K562 (cell line): Measurements from ENCODE around the gene CCN2. TPM values are rescaled to one million over a fixed set of nuclear protein-coding genes. Genes with fewer than 3 reads are reported as not detected.
"Not testable (repeated sequence)": the region's sequence is repeated elsewhere in the genome, so short reads cannot be mapped to it uniquely, and the experiment has no call there.

Experiments used
- ATAC-seq: fragments of 200-7000 bp; cut with Tn5 transposase; 3 replicates; pipeline ENCODE4 v1.9.1; 2020; ENCODE audit warnings: moderate library complexity
- BruUV-seq: library from RNA; stranded (reverse); fragments of 400-500 nt; replicated peaks from 2 replicates; lab custom pipeline; 2021; lab: Mats Ljungman, UMichigan
- CTCF ChIA-PET: fragments of 300-600 bp; formaldehyde crosslinking; extraction: SDS; loops from one replicate; lab custom pipeline; 2021; ENCODE audit warnings: low intra/inter-chr PET ratio; lab: Yijun Ruan, JAX
- POLR2A ChIA-PET: fragments of 300-600, 350-650 bp; sonication (Branson Sonifier 250); formaldehyde crosslinking; extraction: SDS; loops from one replicate; lab custom pipeline; 2021; ENCODE audit warnings: antibody characterized with exemption, inconsistent platforms; lab: Yijun Ruan, JAX
- DNase-seq, 4 experiments: peaks; one replicate each; pipeline versions ENCODE4 v3.0.0 to v3.0.0-alpha.2; 2011 to 2018; ENCODE audit warnings: low spot score in 3 of 4, mixed read lengths in 3 of 4; ENCODE audit errors: extremely low read depth in 1 of 4
- FAIRE-seq: peaks from 2 replicates; lab custom pipeline; 2011; peaks lifted over from hg19 to GRCh38; lab: Jason Lieb, UNC
- H2AFZ ChIP-seq: 2 replicates; pipeline ENCODE4 v1.6.0; 2011; ENCODE audit warnings: low read depth, low read length, control low read depth, inconsistent platforms
- H3K27ac ChIP-seq: fragments of 200-600 bp; 3 replicates; pipeline ENCODE4 v1.8.0; 2011; ENCODE audit warnings: low read depth, mild to moderate bottlenecking, control low read depth, inconsistent platforms, low read length, moderate library complexity, mixed read lengths; ENCODE audit errors: extremely low read depth
- H3K27me3 ChIP-seq, 2 experiments: fragments of 300-600 bp in 1 of 2; 2 replicates in 1 of 2; 3 replicates in 1 of 2; pipeline versions ENCODE4 v1.6.0 to v1.8.0; 2011; ENCODE audit warnings: inconsistent platforms in 2 of 2, low read length in 2 of 2, mild to moderate bottlenecking in 1 of 2, mixed read lengths in 1 of 2, moderate library complexity in 1 of 2; ENCODE audit not compliant: control insufficient read depth in 2 of 2, insufficient read depth in 2 of 2
- H3K36me3 ChIP-seq: fragments of 300-600 bp; 3 replicates; pipeline ENCODE4 v1.8.0; 2011; ENCODE audit warnings: mild to moderate bottlenecking, low read length, inconsistent platforms; ENCODE audit not compliant: control insufficient read depth, insufficient read depth
- H3K4me1 ChIP-seq, 2 experiments: fragments of 200-600 bp in 1 of 2; replicated peaks in 1 of 2; 2 replicates in 1 of 2; 3 replicates in 1 of 2; pipeline versions ENCODE4 v1.5.1 to v1.8.0; 2011; ENCODE audit warnings: inconsistent platforms in 2 of 2, low read length in 2 of 2, mild to moderate bottlenecking in 1 of 2, mixed read lengths in 1 of 2, moderate library complexity in 1 of 2; ENCODE audit not compliant: control insufficient read depth in 2 of 2, insufficient read depth in 2 of 2
- H3K4me2 ChIP-seq: 2 replicates; pipeline ENCODE4 v1.6.1; 2011; ENCODE audit warnings: low read length, control low read depth, inconsistent platforms, mixed read lengths; ENCODE audit not compliant: insufficient read depth
- H3K4me3 ChIP-seq: fragments of 200-600 bp; sonication (generic), shearing (Covaris generic); 2 replicates; pipeline ENCODE4 v1.5.1; 2016; ENCODE audit warnings: control low read depth, inconsistent platforms
- H3K79me2 ChIP-seq: fragments of 200-600 bp; 3 replicates; pipeline ENCODE4 v1.8.0; 2011; ENCODE audit warnings: low read length, inconsistent platforms; ENCODE audit not compliant: control insufficient read depth, insufficient read depth
- H3K9ac ChIP-seq, 2 experiments: 2 replicates each; pipeline versions ENCODE4 v1.6.0 to v1.6.1; 2011; ENCODE audit warnings: low read depth in 2 of 2, low read length in 2 of 2, control low read depth in 1 of 2, inconsistent platforms in 1 of 2, mild to moderate bottlenecking in 1 of 2, mixed read lengths in 1 of 2; ENCODE audit not compliant: insufficient read depth in 1 of 2
- H3K9me1 ChIP-seq: one replicate; pipeline ENCODE4 v1.6.0; 2011; ENCODE audit warnings: inconsistent platforms, mild to moderate bottlenecking, low read length, moderate library complexity; ENCODE audit not compliant: control insufficient read depth, insufficient read depth
- H3K9me3 ChIP-seq: replicated peaks from 2 replicates; pipeline ENCODE4 v1.5.1; 2011; ENCODE audit warnings: low read depth, low read length, inconsistent platforms; ENCODE audit not compliant: control insufficient read depth, insufficient read depth
- H4K20me1 ChIP-seq: replicated peaks from 2 replicates; pipeline ENCODE4 v1.6.1; 2011; ENCODE audit warnings: low read length, inconsistent platforms, mixed read lengths; ENCODE audit not compliant: control insufficient read depth, insufficient read depth
- REST ChIP-seq, 2 experiments: fragments of 450-650 bp; formaldehyde crosslinking in 1 of 2; IDR thresholded peaks; 2 replicates each; pipeline versions ENCODE4 v1.4.0 to v1.6.1; 2014 to 2020; ENCODE audit warnings: mild to moderate bottlenecking in 2 of 2, borderline replicate concordance in 1 of 2, low read depth in 1 of 2
- WGBS: fragments of 100-300 bp; shearing (Covaris generic); methylation state at CpG from one replicate; pipeline ENCODE4 v1.1.6; 2016; ENCODE audit warnings: low coverage, mixed read lengths; ENCODE audit not compliant: insufficient coverage; ENCODE audit errors: missing lambda C conversion rate; 5-methylcytosine and 5-hydroxymethylcytosine counted together
- in situ Hi-C: fragments of 300-500 bp; cut with MboI; formaldehyde crosslinking; loops from 4 replicates; pipeline ENCODE4 v1.15.0; 2018; ENCODE audit warnings: inconsistent platforms, mixed read lengths
- intact Hi-C: fragments of 100-400 bp; cut with micrococcal nuclease; formaldehyde crosslinking; loops from 2 replicates; pipeline ENCODE4 v1.14.2; 2022
- polyA plus RNA-seq, 8 experiments: library from polyadenylated mRNA; depleted of rRNA in 4 of 8; stranded (reverse) in 5 of 8; unstranded in 3 of 8; fragments of >200 nt; fragmentation: Nextera tagmentation in 2 of 8; fragmentation: Illumina TruSeq in 1 of 8; extraction: Ambion mirVana in 2 of 8; extraction: Trizol in 1 of 8; gene quantifications; 2 replicates each; pipeline versions ENCODE4 v1.2.1 to v1.2.3, GENCODE V29; 2011 to 2014; ENCODE audit warnings: inconsistent platforms in 1 of 8, missing spikeins in 1 of 8
- total RNA-seq, 7 experiments: library from RNA; depleted of rRNA in 6 of 7; stranded (reverse); fragments of >200 nt in 6 of 7; fragmentation: Illumina TruSeq in 2 of 7; extraction: Trizol in 2 of 7; gene quantifications; 2 replicates each; pipeline versions ENCODE4 v1.2.1 to v1.2.3, GENCODE V29; 2011 to 2021; ENCODE audit warnings: low replicate concordance in 1 of 7

The CCN2 gene
- total and polyA plus RNA-seq, 9 of the 15 experiments (the other 6 are each of a cell fraction or from before 2014, with no cell fraction given), result 0.40 TPM; not detected in 8

DNA sequence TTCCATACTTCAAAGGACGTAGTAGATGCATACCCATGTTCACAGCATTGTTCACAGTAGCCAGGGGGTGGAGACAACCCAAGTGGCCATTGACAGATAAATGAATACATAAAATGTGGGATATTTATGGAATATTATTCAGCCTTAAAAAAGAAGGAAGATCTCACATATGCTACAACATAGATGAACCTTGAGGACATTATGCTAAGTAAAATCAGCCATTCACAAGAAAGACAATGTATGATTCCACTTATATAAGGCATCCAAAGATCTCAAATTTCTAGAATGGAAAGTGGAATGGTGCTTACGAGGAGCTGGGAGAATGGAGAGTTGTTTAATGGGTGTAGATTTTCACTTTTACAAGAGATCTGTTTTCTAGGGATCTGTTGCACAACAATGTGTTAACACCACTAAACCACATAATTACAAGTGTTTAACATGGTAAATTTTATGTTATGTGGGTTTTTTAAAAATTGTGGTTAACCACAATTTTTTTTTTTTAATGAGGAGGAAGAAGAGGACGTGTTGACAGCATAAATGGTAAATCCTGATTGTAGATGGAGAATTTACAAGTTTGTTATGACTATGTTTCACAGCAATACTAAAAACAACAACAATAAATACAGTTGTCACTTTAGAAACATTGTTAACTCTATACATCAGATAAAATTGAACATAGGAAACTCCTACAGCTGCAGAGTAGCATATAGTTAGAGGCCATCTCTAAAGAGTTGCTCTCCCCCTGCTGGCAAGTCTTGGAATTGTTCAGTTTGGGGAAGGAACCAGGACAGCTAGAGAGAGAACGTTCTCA, 41.6 kb downstream of the CCN2 start (continued):
- TF ChIP-seq REST (IDR thresholded peaks at IDR 0.05; ENCODE audit: borderline replicate concordance), result peak; percentile 72; the same call in 1 of the 2 replicates
- no peak for TF ChIP-seq REST (CRISPR knock-in tag; IDR thresholded peaks at IDR 0.05; ENCODE audit: low read depth)
- TF ChIP-seq, all 486 proteins: peak for 7

DNA sequence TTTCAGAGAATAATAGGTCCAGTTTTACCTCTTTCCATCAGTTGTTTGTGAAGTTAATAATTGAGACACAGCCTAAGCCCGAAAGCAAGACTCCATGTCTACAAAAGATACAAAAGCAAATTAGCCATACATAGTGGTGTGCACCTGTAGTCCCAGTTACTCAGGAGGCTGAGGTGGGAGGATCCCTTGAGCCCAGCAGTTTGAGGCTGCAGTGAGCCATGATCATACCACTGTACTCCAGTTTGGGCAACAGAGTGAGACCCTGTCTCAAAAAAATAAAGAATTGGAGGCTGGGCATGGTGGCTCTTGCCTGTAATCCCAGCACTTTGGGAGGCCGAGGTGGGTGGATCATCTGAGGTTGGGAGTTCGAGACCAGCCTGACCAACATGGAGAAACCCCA, 42.4 kb downstream of the CCN2 start:
- H2AFZ ChIP-seq, BruUV-seq, H3K4me2 ChIP-seq, H3K4me1 ChIP-seq, H3K4me3 ChIP-seq, H3K9me3 ChIP-seq, H3K27me3 ChIP-seq, intact Hi-C loops, H3K36me3 ChIP-seq, POLR2A ChIA-PET, H4K20me1 ChIP-seq, FAIRE-seq, H3K9me1 ChIP-seq, H3K9ac ChIP-seq, ATAC-seq, H3K27ac ChIP-seq, H3K79me2 ChIP-seq, DNase-seq: not testable (repeated sequence)
- in situ Hi-C loops, result loop anchor here (25.0 kb wide), 1 partner anchor 1654 kb away; no protein-coding TSS in a partner anchor
- CTCF ChIA-PET, result interaction anchor here (1.3 to 1.5 kb wide), 2 partner anchors 124 to 126 kb away, joined by 3 to 5 read pairs; no protein-coding TSS in a partner anchor
- WGBS, result 0% methylated on average over 2 of the region's 3 CpGs

DNA sequence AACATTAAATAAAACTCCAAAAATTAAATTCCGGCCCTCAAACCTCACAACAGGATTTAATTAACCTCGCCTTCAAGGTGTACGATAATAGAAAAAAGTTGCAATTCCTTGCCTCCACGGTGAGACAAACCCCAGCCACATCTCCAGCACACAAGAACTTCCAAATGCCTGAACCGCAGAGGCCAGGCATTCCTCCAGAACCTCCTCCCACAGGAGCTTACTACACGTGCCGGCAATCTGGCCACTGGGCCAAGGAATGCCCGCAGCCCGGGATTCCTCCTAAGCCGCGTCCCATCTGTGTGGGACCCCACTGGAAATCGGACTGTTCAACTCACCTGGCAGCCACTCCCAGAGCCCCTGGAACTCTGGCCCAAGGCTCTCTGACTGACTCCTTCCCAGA, 47.4 kb downstream of the CCN2 start:
- BruUV-seq, H4K20me1 ChIP-seq, H3K27ac ChIP-seq, intact Hi-C loops, H3K4me1 ChIP-seq, H3K79me2 ChIP-seq, H3K27me3 ChIP-seq, H2AFZ ChIP-seq, H3K4me3 ChIP-seq, CTCF ChIA-PET, H3K36me3 ChIP-seq, DNase-seq, H3K9ac ChIP-seq, FAIRE-seq, H3K9me1 ChIP-seq, H3K9me3 ChIP-seq, ATAC-seq, H3K4me2 ChIP-seq, POLR2A ChIA-PET: not testable (repeated sequence)
- 0% methylated on average over 6 of the region's 12 CpGs for WGBS
- in situ Hi-C loops, result loop anchor here (25.0 kb wide), 1 partner anchor 1659 kb away; no protein-coding TSS in a partner anchor
